Epithelial cell of proximal tubule (primary cell): ENCODE measurements around the gene RUBCN. TPM values are rescaled to one million over a fixed set of nuclear protein-coding genes. Genes with fewer than 3 reads are reported as not detected.
A peak's percentile ranks its signal among the peaks of the same experiment; 100 is the strongest.

Experiments
- DNase-seq: peaks from one replicate; pipeline ENCODE4 v3.0.0-alpha.2; 2011; ENCODE audit warnings: low read depth
- H3K4me3 ChIP-seq: 2 replicates; pipeline ENCODE4 v1.5.1; 2011; ENCODE audit warnings: low read depth, mild to moderate bottlenecking, low read length
- CTCF ChIP-seq: conservative IDR thresholded peaks from 2 replicates; pipeline ENCODE4 v1.5.1; 2012; ENCODE audit warnings: low read depth, mild to moderate bottlenecking, low read length
- total RNA-seq: library from RNA; depleted of rRNA; stranded (reverse); fragments of >200 nt; gene quantifications from 2 replicates; pipeline ENCODE4 v1.2.3, GENCODE V29; 2015

Gene RUBCN
- total RNA-seq = 24.6 and 42.0 TPM in 2 replicates

DNA sequence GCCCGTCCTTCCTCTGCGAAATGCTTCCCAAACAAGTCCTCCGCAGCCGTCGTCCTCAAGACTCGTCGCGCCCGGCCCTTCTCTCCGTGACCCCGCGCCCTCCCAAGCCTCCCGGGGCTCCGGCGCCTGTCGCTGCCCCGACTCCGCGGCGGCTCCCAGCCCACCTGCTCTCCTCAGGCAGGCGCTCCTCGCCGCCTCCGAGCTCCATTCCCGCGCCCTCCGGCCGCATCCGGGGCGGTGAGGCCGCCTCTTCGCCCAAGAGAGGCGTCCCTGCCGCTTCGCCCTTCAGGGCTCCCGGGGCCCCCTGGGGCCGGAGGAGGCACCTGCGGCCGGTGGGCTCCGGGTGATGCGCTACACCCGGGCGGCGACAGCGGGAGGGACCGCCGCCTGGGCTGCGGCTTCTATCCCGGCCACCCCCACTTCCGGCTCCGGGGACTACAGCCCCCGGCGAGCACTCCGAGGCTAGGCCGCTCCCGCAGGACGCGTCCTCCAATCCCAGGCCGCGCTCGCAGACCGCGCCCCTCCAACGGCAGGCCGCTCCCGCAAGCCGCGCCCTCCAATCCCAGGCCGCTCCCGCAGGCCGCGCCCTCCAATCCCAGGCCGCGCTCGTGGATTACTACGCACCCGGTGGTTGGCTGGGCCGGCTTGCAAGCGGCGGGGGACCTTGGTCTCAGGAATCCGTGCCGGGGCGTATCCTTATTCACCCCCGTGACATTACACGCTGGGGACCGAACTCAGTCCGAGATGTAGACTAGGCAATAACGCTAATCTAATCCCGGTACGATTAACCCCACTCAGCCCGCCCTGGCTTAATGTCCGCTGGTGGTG lies at the start of gene RUBCN:
Gene RUBCN (minus strand): TSS at position 414 of the 828 bp plus-strand sequence. CDS start 185 bp downstream, at position 229.
- no peak for DNase-seq
- TF ChIP-seq CTCF = no peak
- H3K4me3 ChIP-seq = peak within 1 kb of the TSS; percentile 95

DNA sequence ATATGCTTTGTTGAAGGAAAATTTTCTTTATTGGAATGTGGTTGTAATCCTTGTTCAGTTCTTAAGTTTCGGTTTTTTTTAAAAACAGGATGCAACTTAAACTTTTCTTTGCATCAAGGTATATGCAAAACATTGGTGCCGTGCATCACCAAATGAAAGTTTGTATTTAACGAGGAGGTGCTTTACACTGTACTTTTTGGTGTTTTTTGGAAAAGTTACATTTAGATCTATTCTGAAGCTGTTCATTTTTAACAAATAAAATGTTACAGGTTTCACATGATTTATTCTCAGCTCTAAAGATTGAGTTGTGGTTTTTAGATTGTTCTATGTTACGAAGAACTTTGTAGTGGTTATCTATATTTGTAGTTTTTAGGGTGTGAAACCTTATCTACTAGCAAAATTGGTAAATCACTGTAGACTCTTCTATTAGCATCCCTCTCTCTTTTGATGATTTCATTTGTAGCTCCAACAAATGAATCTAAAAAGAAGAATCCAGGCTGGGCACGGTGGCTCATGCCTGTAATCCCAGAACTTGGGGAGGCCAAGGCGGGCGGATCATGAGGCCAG lies 47.4 kb upstream of the RUBCN start:
- no peak for TF ChIP-seq CTCF
- no peak for DNase-seq

GRCh38 chr3:197782230-197782629 lies 45.5 kb upstream of the RUBCN start:
- no peak for DNase-seq
- no peak overlapping the region for H3K4me3 ChIP-seq
- TF ChIP-seq CTCF = no peak

More for the DNA sequence above, 47.4 kb upstream of the RUBCN start:
- no peak overlapping the region for H3K4me3 ChIP-seq

DNA sequence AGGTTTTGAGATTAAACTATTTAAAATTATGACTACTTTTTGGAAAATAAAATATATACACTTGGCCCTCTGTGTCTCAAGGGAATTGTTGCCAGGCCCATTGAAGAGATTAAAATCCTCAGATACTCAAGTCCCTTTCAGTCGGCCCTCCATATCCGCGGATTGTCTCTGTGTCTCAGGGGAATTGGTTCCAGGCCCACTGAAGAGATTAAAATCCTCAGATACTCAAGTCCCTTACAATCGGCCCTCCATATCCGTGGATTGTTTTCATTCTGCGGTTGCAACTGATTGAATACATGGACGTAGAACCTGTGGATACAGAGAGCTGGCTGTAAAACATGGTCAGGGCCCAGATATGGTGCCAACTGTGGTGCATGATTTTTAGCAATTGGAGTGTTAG lies 38.6 kb upstream of the RUBCN start:
- no peak overlapping the region for H3K4me3 ChIP-seq
- TF ChIP-seq CTCF = no peak
- no peak for DNase-seq

- no peak for TF ChIP-seq CTCF
- H3K4me3 ChIP-seq = no peak overlapping the region
- DNase-seq = no peak
These were observed 25.1 kb upstream of the RUBCN start for GRCh38 chr3:197761784-197762183.

DNA sequence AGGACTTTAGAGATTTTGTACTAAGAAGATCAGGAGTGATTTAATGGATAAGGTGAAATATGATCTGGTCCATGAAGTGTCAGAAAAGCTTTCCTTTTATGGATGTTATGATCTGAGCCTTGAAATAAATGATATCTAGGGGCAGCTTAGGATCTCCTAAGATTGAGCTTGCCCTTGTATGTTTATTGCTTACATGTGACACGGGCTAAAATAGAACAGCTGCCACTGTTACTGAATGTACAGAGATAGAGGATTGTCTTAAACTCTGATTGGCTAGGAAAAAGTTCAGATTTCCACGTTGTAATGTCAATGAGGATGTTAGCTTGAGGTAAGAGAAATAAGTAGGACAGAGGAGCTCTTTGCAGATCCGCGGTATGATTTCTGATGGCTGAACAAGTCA lies 21.8 kb upstream of the RUBCN start:
- DNase-seq = no peak
- TF ChIP-seq CTCF = no peak
- no peak overlapping the region for H3K4me3 ChIP-seq

DNA sequence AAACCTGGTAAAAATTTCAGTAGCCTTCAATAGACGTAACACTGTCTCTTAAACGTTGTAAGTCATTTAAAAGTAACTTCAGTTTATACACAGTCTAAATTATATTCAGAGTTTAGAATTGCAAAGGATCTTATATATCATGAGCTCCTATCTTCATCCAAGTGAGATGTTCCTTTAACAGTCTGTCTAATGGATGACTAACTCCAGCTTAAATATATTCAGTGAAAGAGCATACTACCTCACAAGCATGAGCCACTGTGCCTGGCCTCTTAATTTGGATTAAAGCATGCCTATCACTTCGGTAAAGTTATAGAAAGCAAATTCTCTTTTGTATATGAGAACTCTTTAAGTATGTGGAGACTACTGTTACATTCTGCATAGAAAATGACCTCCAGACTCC lies 20.0 kb upstream of the RUBCN start:
- DNase-seq = no peak
- H3K4me3 ChIP-seq = no peak overlapping the region
- TF ChIP-seq CTCF = no peak
